ENCODE measurements around the gene SLC7A10.

Gene SLC7A10

GRCh38 chr19:33229962-33230361, 4.3 kb upstream of the SLC7A10 start:
- Histone ChIP-seq H3F3A (ENCODE audit: insufficient read depth, low read length) (no peaks in the 10 kb centered on the region), H3K4me2 (ENCODE audit: low read depth, low read length) (no peak overlapping the region), H3K9me2 (replicated peaks; ENCODE audit: insufficient read depth, low read length) (no peaks in the 10 kb centered on the region), H4K20me1 (ENCODE audit: insufficient read depth, low read length) (no peaks in the 10 kb centered on the region), H3K36me3 (replicated peaks; ENCODE audit: insufficient read depth, low read length) (no peaks in the 10 kb centered on the region), H3K79me2 (ENCODE audit: low read length) (no peaks in the 10 kb centered on the region), H2AFZ (ENCODE audit: low read length) (no peak overlapping the region), H3K4me3 (ENCODE audit: low read length) (no peak overlapping the region), H3K27ac (ENCODE audit: low read length) (no peak overlapping the region), H3K4me1 (ENCODE audit: low read length) (no peaks in the 10 kb centered on the region), H3K9ac (ENCODE audit: low read length) (no peak overlapping the region), H3K9me3 (replicated peaks; ENCODE audit: insufficient read depth, low read length) (no peaks in the 10 kb centered on the region), H3K27me3 (replicated peaks; ENCODE audit: insufficient read depth, low read length) (peaks cover 62% of the 10 kb centered on the region)
- no peak for DNase-seq
- TF ChIP-seq EZH2phosphoT487 (IDR thresholded peaks at IDR 0.05; ENCODE audit: low read length) (no peak), CTCF (IDR thresholded peaks at IDR 0.05; ENCODE audit: low read length) (no peak), EZH2 (optimal IDR thresholded peaks at IDR 0.05; ENCODE audit: low read depth, low read length) (no peak)

GRCh38 chr19:33227870-33228599, 2.4 kb upstream of the SLC7A10 start:
- Histone ChIP-seq H3K4me2 (ENCODE audit: low read depth, low read length) (no peak overlapping the region), H2AFZ (ENCODE audit: low read length) (no peak overlapping the region), H3K4me1 (ENCODE audit: low read length) (no peaks in the 10 kb centered on the region), H4K20me1 (ENCODE audit: insufficient read depth, low read length) (no peaks in the 10 kb centered on the region), H3K79me2 (ENCODE audit: low read length) (no peaks in the 10 kb centered on the region), H3K9me2 (replicated peaks; ENCODE audit: insufficient read depth, low read length) (no peaks in the 10 kb centered on the region), H3K4me3 (ENCODE audit: low read length) (no peak overlapping the region), H3K36me3 (replicated peaks; ENCODE audit: insufficient read depth, low read length) (no peaks in the 10 kb centered on the region), H3K27me3 (replicated peaks; ENCODE audit: insufficient read depth, low read length) (peaks cover 62% of the 10 kb centered on the region), H3K27ac (ENCODE audit: low read length) (no peak overlapping the region), H3K9me3 (replicated peaks; ENCODE audit: insufficient read depth, low read length) (no peaks in the 10 kb centered on the region), H3K9ac (ENCODE audit: low read length) (no peak overlapping the region), H3F3A (ENCODE audit: insufficient read depth, low read length) (no peaks in the 10 kb centered on the region)
- TF ChIP-seq EZH2 (optimal IDR thresholded peaks at IDR 0.05; ENCODE audit: low read depth, low read length) (no peak), CTCF (IDR thresholded peaks at IDR 0.05; ENCODE audit: low read length) (no peak), EZH2phosphoT487 (IDR thresholded peaks at IDR 0.05; ENCODE audit: low read length) (no peak)
- no peak for DNase-seq

- H3F3A ChIP-seq (ENCODE audit: insufficient read depth, low read length), result no peaks in the 10 kb centered on the region
- no peaks in the 10 kb centered on the region for H3K4me1 ChIP-seq (ENCODE audit: low read length)
- H3K27ac ChIP-seq (ENCODE audit: low read length), result no peak overlapping the region
- H3K36me3 ChIP-seq (replicated peaks; ENCODE audit: insufficient read depth, low read length), result no peaks in the 10 kb centered on the region
- no peak overlapping the region for H3K4me3 ChIP-seq (ENCODE audit: low read length)
- no peak overlapping the region for H3K4me2 ChIP-seq (ENCODE audit: low read depth, low read length)
- H3K79me2 ChIP-seq (ENCODE audit: low read length), result no peaks in the 10 kb centered on the region
- H4K20me1 ChIP-seq (ENCODE audit: insufficient read depth, low read length), result no peaks in the 10 kb centered on the region
- no peaks in the 10 kb centered on the region for H3K9me3 ChIP-seq (replicated peaks; ENCODE audit: insufficient read depth, low read length)
- H3K9me2 ChIP-seq (replicated peaks; ENCODE audit: insufficient read depth, low read length), result no peaks in the 10 kb centered on the region
- TF ChIP-seq EZH2 (optimal IDR thresholded peaks at IDR 0.05; ENCODE audit: low read depth, low read length) (no peak), CTCF (IDR thresholded peaks at IDR 0.05; ENCODE audit: low read length) (no peak), EZH2phosphoT487 (IDR thresholded peaks at IDR 0.05; ENCODE audit: low read length) (no peak)
- peaks cover 67% of the 10 kb centered on the region for H3K27me3 ChIP-seq (replicated peaks; ENCODE audit: insufficient read depth, low read length)
- no peak for DNase-seq
- no peak overlapping the region for H2AFZ ChIP-seq (ENCODE audit: low read length)
- H3K9ac ChIP-seq (ENCODE audit: low read length), result no peak overlapping the region
Measured at GRCh38 chr19:33227242-33227650, 1.6 kb upstream of the SLC7A10 start.

All from MM.1S (cell line).